Activated CD8-positive, alpha-beta memory T cell treated with anti-CD3 and anti-CD28 coated beads for 24 hours (primary cell): Measurements from ENCODE around the gene PVR.
"Not testable (repeated sequence)": the region's sequence is repeated elsewhere in the genome, so short reads cannot be mapped to it uniquely, and the experiment has no call there.

Experiments
- DNase-seq: peaks from one replicate; pipeline ENCODE4 v3.0.0-alpha.2; 2020

Gene PVR

DNA sequence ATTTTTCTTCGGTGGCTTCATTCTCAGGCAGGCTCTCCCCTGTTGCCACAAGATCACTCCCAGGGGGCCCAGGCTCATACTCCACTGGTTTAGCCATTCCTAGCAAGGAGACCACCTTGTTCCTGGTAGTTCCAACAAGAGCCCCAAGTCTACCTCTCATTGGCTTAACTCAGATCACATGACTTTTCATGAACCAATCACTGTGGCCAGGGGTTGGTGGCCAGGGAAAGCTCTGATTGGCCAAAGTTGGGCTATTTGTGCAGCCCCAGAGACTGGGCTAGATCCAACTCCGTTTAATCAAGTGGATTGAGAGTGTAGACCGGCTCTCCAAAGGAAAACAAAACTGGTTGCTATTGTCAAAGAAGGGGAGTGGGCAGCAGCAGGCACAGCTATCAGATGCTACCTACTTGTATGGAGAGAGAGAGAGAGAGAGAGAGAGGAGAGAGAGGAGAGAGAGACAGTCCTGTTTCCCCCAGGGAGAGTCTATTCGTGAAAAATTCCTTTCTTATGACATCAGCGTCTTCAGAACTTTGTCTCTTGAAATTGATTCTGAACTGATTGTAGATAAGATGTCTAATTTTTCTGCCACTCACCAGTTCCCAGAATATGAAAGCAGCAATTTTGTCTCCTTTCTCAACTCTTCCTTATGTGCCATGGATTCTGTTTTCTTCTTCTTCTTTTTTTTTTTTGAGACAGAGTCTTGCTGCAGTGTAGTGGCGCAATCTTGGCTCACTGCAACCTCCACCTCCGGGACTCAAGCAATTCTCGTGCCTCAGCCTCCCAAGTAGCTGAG is 33.5 kb downstream of the PVR start:
- no peak for DNase-seq

DNA sequence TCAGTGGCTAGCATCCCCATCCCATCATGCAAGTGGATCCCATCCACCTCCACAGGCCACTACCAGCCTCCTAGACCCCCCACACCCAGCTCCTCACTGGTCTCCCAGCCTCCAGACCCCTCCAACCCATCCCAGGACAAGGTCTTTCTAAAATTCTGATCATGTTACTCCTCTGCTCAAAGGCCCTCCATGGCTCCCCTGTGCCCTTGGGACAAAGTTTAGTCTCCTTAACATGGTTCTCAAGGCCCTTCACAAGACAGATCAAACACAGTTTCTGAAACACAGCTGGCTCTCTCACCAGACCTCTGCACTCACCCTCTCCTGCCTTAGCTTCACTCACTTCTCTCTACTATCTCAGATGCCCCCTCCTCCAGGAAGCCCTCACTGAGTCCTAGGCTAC is 36.8 kb downstream of the PVR start:
- DNase-seq: no peak

DNA sequence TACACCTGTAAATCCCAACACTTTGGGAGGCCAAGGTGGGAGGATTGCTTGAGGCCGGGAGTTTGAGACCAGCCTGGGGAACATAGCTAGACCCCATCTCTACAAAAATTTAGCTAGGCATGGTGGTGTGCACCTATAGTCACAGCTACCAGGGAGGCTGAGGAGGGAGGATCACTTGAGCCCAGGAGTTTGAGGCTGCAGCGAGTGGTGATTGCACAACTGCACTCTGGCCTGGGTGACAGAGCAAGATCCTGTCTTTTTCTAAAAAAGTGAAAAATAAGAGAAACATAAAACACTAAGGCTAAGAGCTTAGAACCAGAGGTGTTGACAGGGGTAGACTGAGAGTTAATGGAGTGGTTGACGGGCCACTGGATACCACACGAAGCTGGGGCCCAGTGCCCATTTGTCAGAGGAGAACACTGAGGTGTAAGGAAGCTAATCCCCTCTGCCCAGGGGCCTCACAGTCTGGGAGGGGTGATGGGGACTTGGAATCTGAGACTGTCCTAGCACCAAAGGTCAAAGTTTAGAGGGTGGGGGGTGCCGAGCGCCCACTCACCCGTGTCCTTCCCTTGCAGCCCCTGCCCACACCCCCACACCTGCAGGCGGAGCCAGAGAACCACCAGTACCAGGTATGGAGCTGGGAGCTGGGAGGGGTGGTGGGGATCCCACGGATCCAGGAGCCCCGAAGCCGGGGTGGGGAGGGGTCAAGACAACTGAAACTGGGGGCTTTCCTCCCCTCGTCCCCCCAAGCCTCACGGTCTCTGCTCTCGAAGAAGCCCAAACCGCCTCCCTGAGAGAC is 38.5 kb downstream of the PVR start:
- no peak for DNase-seq

DNA sequence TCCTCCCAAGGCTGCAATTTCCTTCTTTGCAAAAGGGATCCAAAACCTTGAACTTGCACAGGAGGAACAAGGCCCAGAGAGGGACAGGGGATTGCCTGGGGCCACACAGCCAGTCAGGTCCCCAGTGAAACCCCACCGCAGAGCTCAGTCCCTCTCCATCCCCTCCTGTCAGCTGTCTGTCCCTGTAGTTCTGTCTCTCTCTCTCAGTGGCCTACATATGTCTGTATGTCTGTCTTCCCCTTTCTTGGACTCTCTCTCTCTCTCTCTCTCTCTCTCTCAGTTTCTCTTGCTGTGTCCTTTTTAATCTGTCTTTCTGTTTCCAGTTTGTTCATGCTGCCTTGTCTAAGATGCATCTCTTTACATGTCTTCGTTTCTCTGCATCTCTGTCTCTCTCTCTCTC is 39.1 kb downstream of the PVR start:
- DNase-seq: no peak

DNA sequence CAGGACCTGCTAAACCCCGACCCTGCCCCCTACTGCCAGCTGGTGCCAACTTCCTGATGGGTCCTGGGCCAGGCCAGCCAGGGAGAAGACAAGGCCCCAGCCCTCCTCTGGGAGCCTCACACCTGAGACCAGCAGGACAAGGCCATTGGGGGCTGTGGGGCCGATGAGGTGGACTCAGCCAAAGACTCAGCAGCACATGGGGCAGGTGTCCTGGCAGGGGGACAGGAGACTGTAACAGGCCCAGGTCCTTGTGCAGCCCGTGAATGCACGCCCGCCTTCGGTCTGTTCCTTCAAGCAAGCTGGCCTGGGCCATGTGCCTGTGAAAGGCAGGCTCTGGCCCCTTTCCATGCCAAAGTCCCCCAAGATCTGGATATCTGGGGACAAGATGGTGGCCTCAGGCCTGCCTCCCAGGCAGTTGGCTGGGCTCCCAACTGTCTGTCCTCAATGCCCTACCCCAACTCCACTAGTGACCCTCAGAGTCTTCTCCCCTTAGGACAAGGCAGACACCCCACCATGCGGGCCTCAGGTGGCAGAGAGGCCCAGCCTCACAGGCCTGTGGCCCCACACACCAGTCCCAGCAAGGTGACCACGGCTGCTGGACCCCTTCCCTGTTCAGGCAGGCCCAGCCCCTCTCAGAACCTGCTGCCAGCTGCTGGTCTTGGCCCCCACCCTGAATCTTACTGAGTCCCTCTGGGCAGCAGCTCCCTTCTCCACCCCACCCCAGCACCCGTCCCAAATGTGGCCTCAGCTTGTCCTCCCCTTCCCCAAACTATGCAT is 39.9 kb downstream of the PVR start:
- no peak for DNase-seq

DNA sequence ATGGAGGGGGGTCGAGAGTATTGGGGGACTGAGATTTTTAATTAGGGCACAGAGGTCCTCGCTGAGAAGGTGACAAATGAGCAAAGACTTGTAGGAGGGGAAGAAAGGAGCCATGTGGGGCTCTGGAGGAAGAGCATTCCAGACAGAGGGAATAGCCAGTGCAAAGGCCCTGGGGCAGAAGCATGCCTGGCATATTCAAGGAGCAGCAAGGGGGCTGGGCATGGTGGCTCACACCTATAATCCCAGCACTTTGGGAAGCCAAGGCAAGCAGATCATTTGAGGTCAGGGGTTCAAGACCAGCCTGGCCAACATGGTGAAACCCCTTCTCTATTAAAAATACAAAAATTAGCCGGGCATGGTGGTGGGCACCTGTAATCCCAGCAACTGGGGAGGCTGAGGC is 40.7 kb downstream of the PVR start:
- not testable (repeated sequence) for DNase-seq

DNA sequence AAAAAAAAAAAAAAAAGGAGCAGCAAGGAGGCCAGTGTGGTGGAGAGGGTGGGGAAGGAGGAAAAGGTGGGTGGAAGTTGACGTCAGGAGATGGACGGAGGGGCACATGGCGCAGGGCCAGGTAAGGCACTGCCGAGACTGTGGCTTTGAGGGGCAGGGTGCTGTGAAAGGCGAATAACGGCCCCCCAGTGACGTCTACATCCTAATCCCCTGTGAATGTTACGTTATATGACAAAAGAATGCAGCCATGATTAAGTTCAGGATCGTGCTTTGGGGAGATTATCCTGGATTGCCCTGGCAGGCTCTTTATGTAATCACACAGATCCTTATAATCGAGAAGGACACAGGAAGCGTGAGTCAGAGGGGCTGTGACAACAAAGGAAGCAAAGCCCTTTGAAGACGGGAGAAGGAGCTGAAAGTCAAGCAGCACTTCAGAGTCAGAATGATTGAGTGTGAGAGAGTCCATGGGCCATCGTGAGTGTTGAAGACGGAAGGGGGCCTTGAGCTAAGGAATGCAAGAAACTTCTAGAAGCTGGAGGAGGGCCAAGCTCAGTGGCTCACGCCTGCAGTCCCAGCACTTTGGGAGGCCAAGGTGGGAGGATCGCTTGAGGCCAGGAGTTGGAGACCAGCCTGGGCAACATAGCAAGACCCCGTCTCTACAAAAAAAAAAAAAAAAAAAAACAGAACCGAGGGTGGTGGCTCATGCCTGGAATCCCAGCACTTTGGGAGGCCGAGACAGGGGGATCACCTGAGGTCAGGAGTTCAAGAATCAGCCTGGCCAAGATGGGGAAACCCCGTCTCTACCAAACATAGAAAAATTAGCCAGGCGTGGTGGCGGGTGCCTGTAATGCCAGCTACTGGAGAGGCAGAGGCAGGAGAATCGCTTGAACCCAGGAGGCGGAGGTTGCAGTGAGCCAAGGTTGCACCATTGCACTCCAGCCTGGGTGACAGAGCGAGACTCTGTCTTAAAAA is 41.5 kb downstream of the PVR start:
- DNase-seq: no peak

DNA sequence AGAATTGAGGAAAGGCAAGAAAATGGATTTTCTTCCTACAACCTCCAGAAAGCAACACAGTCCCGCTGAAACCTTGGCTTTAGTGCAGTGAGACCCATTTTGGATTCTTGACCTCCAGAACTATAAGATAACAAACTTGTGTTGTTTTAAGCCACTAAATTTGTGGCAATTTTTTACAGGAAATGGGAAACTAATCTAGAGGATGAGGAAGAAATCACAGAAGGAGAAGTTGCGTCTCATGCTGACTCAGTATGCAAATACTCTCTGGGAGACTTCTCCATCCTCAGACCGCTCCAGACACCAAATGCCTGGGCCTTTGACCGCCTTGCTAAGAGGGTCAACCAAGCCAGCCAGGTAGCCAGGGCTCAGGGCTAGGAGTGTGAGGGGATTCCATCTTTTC is 42.2 kb downstream of the PVR start:
- no peak for DNase-seq

DNA sequence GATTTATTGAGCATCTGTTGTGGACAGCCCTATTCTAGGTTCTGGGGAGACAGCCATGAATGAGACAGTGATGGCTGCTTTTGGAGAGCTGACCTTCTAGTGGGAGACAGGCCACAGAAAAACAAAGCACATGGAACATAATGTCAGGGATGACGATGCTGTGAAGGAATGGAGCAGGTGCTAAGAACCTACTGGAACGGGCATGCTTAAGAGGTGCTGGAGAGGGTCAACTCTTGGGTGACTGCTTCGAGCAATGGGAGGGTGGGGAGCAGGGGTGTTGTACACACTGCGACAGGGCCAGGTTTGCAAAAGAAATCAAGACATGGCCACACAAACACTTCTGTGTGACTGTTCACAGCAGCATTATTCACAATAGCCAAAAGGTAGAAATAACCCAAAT is 43.2 kb downstream of the PVR start:
- no peak for DNase-seq

DNA sequence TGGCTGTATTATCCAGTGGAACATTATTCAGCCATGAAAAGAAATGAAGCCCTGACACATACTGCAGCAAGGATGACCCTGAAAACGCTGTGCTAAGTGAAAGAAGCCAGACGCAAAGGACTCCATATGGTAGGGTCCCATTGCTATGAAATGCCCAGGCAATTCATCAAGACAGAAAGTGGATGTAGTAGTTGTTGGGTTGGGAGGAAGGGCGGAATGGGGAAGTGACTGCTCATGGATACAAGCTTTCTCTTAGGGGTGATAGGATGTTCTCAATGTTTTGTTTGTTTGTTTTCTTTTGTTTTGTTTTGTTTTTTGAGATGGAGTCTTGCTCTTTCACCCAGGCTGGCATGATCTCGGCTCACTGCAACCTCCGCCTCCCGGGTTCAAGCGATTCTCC is 44.2 kb downstream of the PVR start:
- DNase-seq: no peak

DNA sequence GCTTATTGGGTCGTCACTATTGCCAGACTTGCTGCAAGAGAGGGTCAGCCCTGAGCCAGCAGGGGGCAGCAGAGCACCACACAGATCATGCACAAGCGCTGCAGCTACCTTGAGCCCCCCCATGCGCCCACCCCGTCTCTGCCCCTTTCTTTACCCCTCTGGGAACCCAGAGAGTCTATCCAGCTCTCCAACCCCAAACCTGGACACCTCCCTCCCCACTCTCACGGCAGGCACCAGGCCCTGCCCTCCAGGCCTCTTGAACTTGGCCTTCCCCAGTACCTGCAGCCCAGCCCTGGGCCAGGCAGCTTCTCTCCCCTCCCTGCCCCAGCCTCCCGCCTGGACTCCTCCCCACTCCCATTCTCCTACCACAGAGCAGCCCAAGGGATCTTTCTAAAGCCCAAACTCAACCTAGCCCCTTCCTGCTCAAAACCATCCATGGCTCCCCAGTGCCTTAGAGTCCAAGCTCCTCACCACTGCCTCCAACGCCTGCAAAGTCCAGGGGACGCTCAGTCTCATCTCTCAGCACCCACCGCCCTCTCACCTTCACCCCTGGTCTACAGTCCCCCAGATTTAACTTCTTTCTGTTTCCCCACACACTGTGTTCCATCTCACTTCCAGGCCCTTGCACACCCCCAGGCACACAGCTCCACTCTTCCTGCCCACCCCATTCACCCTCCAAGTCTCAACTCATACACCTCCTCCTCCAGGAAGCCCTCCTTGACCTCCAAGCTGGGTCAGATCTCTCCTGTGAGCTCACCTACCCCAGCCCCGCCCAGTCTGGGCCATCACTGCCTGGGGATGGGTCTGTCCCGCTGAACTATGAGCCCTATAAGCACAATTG is 45.8 kb downstream of the PVR start:
- peak; percentile 92 for DNase-seq

DNA sequence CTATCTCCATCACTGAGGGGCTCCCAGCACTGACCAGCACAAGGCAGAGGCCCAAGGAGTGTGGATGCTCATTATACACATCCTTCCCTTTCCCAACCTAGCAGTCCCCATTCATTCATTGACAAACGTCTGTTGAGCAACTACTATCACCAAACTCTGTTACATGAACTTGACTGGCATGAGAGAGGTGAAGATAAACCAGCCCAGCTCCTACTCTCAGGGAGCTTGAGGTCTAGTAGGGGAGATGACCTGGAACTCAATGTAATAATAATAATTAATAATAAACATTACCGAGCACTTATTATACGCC is 46.4 kb downstream of the PVR start:
- DNase-seq: no peak

DNA sequence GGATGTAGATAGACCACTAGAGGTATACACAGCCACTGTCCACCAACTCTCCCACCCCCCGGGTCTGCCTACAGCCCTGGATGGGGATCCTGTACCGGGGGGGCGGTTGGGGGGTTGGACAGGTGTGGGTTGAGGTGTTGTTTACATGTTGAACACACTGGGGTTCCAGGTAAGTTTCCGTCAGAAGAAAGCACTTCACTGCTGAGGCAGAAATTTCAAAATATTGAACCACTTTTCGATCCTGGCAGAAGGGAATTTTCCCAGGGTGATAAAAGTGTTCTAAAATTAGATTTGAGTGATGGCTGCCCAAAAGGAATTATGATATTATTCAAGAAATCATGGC is 48.6 kb downstream of the PVR start:
- DNase-seq: no peak

DNA sequence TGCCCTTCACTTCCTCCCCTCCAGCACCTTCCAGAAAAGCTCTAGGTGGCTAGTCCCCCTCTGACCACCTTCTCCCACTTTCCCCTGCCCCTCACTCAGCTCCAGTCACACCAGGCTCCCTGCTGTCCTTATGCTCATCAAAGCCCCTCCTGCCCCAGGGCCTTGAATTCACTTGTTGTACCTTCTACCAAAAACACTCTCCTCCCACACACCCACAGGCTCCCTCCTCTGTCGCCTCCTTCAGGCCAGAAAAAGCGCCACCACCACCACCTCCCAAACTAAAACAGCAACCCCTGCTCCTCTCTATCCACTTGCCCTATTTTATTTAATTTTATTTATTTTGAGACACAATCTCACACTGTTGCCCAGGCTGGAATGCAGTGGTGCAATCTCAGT is 50.5 kb downstream of the PVR start:
- DNase-seq: no peak

DNA sequence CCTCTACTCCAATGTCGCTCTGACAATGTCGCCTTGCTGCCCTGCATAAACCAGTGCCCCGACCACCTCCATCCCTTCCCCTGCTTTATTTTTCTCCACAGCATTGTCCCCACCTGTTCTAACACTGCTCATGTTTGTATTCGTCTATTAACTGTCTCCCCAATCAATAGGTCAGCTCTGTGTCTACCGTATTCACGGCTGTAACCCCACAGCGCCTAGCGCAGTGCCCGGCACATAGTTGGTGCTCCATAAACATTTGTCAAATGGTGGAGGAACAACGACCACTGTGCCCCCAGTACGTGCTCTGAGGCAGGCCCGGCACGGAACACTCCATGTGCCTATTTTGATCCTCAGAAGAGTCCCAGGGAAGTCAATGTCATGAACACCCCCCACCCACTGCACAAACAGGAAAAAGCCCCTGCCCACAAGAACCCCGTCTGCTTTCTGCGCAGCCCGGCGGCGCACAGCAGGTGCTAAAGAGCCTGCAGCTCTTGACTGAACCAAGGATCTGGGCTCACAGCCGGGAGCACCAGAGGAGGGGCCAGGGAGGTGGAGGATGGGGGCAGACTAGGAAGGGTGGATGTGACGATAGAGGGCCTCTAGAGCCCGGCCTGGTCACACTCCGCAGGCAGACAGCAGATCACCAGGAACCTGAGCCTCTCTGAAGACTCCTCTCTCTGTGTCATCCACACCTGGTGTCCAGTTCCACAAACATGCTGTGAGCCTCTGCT is 53.4 kb downstream of the PVR start:
- DNase-seq: no peak

DNA sequence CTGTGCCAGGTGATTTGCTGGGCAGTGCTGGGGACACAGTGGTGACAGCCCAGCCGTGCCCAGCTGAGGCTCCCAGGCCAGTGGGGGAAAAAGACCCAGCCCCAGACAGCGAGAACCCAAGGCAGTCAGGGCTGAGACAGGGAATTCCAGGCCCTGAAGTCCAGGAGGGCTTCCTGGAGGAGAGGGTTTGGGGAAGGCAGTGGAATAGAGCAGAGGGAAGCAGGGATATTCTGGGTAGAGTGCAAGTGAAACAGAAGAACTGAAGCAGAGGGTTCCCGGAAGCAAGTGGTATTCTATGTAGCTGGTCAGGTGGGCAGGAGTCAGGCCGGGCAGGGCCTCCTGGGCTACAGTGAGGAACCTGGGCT is 53.9 kb downstream of the PVR start:
- DNase-seq: no peak

DNA sequence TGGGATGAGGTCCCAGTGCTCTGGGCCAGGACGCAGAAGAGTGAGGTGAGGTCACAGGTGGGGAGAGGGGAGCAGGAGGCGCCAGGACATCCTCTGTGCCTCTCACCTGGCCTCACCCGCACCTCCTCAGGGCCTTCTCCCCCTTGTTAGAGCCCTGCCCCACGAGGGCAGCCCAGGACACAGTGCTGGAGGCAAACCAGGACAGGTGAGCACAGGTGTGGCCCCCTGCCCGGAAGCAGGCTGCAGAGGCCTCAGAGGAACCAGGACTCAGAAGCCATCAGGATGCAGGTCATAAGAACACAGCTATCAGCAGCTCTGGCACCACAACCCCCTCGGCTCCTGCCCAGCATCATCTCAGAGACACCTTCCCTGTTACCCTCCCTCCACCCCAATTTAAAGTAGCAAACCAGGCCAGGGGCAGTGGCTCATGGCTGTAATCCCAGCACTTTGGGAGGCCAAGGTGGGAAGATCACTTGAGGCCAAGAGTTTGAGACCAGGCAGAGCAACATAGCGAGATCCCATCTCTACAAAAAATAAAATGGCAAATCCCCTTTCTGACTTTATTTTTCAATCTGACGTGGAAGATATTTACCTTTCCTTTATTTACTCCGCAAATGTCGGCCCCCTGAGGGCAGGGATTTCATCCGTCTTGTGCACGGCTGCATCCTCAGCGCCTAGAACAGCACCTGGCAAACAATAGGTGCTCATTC is 54.9 kb downstream of the PVR start, which contains the start of gene CEACAM16:
CEACAM16 (plus strand) TSS at position 660 of the 710 bp plus-strand sequence. CDS start 2,306 bp downstream, outside the sequence.
- DNase-seq: no peak

DNA sequence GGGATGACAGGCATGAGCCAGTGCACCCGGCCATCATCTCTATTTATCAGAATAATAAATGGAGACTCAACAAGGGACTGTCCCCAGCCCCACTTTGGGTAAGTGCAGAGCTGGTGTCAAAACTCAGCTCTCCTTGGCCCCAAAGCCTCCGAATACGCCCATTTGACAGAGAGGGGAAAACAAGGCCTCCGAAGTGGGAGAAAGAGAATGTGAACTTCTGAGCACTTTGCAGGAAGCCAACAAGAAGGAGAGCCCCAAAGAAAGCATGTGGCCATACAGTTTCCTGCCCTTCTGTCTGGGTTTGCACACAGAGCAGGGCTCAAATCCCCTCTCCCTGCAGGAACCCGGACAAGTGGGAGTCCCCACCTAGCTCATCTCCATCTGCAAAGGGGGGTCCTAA is 56.8 kb downstream of the PVR start:
- DNase-seq: no peak

DNA sequence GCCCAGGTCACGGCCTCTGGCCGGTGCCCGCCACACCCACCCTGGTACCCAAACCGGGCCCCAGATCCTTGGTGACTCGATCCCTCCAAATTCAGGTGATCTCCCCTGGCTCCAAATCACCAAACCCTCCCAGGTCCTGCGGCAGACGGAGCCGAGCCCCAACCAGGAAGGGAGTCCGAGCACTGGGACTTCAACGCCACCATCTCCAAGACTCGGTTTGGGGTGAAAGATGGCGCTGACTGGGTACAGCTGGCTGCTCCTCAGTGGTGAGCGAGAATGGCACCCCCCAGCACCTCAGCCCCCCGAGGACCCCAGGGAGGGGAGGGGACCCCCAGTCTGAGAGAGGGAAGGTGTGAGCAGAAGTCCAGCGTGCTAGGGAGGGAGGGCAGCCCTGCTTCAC is 57.5 kb downstream of the PVR start:
- DNase-seq: no peak

DNA sequence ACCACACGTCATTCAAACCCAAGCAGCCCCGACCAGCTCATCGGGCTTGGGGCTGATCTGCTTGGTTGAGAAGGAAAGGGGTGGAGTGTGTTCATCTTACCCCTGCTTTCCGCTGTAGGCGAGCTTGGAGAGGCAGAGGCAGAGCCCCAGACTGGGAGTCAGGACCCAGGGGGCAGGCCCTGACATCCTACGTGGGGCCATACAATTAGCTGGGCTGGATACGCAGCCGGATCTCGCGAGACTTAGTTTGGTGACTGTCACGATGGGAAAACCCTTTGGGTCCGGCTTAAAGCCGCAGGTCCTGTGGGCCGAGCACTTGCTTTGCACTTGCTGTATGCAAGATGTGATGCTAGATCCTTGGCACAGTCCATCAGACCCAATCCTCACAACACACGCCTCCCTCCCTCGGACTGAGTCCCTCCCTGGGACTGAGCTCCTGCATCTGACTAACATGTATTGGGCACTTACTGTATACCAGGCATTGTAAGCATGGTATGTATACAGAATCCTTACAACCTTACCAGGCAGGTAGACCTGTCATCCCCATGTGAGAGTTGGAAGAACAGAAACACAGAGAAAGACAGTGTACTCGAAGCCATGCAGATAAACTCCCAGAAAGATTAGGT is 59.0 kb downstream of the PVR start:
- no peak for DNase-seq
